GM12891 (cell line): ENCODE measurements around the gene MBOAT7.

Experiments
- DNase-seq: peaks from one replicate; pipeline ENCODE4 v3.0.0; 2011; ENCODE audit warnings: low spot score; ENCODE audit not compliant: insufficient read length
- FAIRE-seq: peaks from 2 replicates; lab custom pipeline; 2011; peaks lifted over from hg19 to GRCh38; lab: Jason Lieb, UNC
- PAX5 ChIP-seq: IDR thresholded peaks from 2 replicates; pipeline ENCODE4 v1.6.1; 2011; ENCODE audit warnings: low read length, moderate library complexity, mild to moderate bottlenecking; ENCODE audit not compliant: insufficient read depth, severe bottlenecking
- POLR2A ChIP-seq: IDR thresholded peaks from 2 replicates; pipeline ENCODE4 v1.6.1; 2011; ENCODE audit warnings: low read depth, low read length, control low read depth
- POLR2AphosphoS5 ChIP-seq: IDR thresholded peaks from 2 replicates; pipeline ENCODE4 v1.6.1; 2011; ENCODE audit warnings: low read depth, low read length, control low read depth
- POU2F2 ChIP-seq: IDR thresholded peaks from 2 replicates; pipeline ENCODE4 v1.6.1; 2011; ENCODE audit warnings: low read depth, mild to moderate bottlenecking, control low read depth, low read length, moderate library complexity
- SPI1 ChIP-seq: IDR thresholded peaks from 2 replicates; pipeline ENCODE4 v1.6.1; 2011; ENCODE audit warnings: low read depth, low read length, control low read depth
- TAF1 ChIP-seq: IDR thresholded peaks from 2 replicates; pipeline ENCODE4 v1.6.1; 2011; ENCODE audit warnings: low read depth, low read length, control low read depth

MBOAT7 gene

GRCh38 chr19:54151362-54152035, 37.9 kb downstream of the MBOAT7 start:
- FAIRE-seq = no peak
- no peak for DNase-seq
- no peak for TF ChIP-seq POLR2AphosphoS5
- TF ChIP-seq POLR2A = 0 out of 2 replicates have a peak, but pooled peaks have one; percentile 30

- FAIRE-seq (no peak), DNase-seq (no peak)
These were observed 40.2 kb downstream of the MBOAT7 start for GRCh38 chr19:54149021-54149812.

GRCh38 chr19:54148158-54148557, 41.2 kb downstream of the MBOAT7 start:
- TF ChIP-seq TAF1 = no peak
- no peak for TF ChIP-seq SPI1
- TF ChIP-seq PAX5 = no peak
- no peak for TF ChIP-seq POLR2A
- TF ChIP-seq POU2F2 = no peak
- no peak for TF ChIP-seq POLR2AphosphoS5
- DNase-seq = no peak
- FAIRE-seq = no peak

More at GRCh38 chr19:54149021-54149812, 40.2 kb downstream of the MBOAT7 start:
- TF ChIP-seq TAF1 = no peak
- TF ChIP-seq PAX5 = no peak
- TF ChIP-seq SPI1 = no peak
- no peak for TF ChIP-seq POLR2AphosphoS5
- no peak for TF ChIP-seq POU2F2
- no peak for TF ChIP-seq POLR2A

- DNase-seq (no peak), FAIRE-seq (no peak)
- TF ChIP-seq PAX5 = no peak
- TF ChIP-seq SPI1 = no peak
- no peak for TF ChIP-seq TAF1
- TF ChIP-seq POU2F2 = no peak
- TF ChIP-seq POLR2AphosphoS5 = no peak
- TF ChIP-seq POLR2A = no peak
These were observed 41.7 kb downstream of the MBOAT7 start for GRCh38 chr19:54147676-54148075.

- no peak for TF ChIP-seq POLR2A
- TF ChIP-seq TAF1 = no peak
- no peak for TF ChIP-seq SPI1
- no peak for TF ChIP-seq POLR2AphosphoS5
- TF ChIP-seq POU2F2 = no peak
- DNase-seq = no peak
- no peak for FAIRE-seq
These were observed 43.7 kb downstream of the MBOAT7 start for GRCh38 chr19:54145541-54146158.

- TF ChIP-seq TAF1 (no peak), PAX5 (no peak), POU2F2 (no peak), POLR2A (no peak), SPI1 (no peak), POLR2AphosphoS5 (no peak)
- FAIRE-seq (no peak), DNase-seq (no peak)
These were observed 47.1 kb downstream of the MBOAT7 start for GRCh38 chr19:54142166-54142780.

- FAIRE-seq = no peak
- no peak for DNase-seq
- TF ChIP-seq POLR2AphosphoS5 (no peak), POU2F2 (no peak), POLR2A (no peak), PAX5 (no peak), SPI1 (no peak), TAF1 (no peak)
These were observed 48.0 kb downstream of the MBOAT7 start for GRCh38 chr19:54141356-54141755.

- no peak for FAIRE-seq
- no peak for DNase-seq
- TF ChIP-seq POU2F2 (no peak), SPI1 (no peak), PAX5 (no peak), TAF1 (no peak), POLR2AphosphoS5 (no peak), POLR2A (no peak)
These were observed 50.7 kb downstream of the MBOAT7 start for GRCh38 chr19:54138489-54139256.
